KMS-11 (cell line): ENCODE measurements around the gene MPRIP.
"Not testable (repeated sequence)": the region's sequence is repeated elsewhere in the genome, so short reads cannot be mapped to it uniquely, and the experiment has no call there.

ENCODE experiments used
- H2AFZ ChIP-seq: fragments of 200-600 bp; sonication (generic); 2 replicates; pipeline ENCODE4 v1.6.1; 2016; ENCODE audit warnings: antibody characterized with exemption, mixed run types, low read depth
- H3K27ac ChIP-seq: fragments of 200-600 bp; sonication (generic); 2 replicates; pipeline ENCODE4 v1.6.1; 2016; ENCODE audit warnings: mild to moderate bottlenecking, mixed run types
- H3K27me3 ChIP-seq: fragments of 200-600 bp; sonication (generic); 2 replicates; pipeline ENCODE4 v1.6.1; 2017; ENCODE audit warnings: mild to moderate bottlenecking, low read depth, mixed run types, moderate library complexity; ENCODE audit not compliant: insufficient read depth
- H3K36me3 ChIP-seq: fragments of 200-600 bp; sonication (generic); 2 replicates; pipeline ENCODE4 v1.6.1; 2017; ENCODE audit warnings: mild to moderate bottlenecking, mixed run types; ENCODE audit not compliant: insufficient read depth
- H3K4me1 ChIP-seq: fragments of 200-600 bp; sonication (generic); 2 replicates; pipeline ENCODE4 v1.6.1; 2016; ENCODE audit warnings: mild to moderate bottlenecking, low read depth, mixed run types; ENCODE audit not compliant: poor library complexity, severe bottlenecking
- H3K4me2 ChIP-seq: fragments of 200-600 bp; sonication (generic); 2 replicates; pipeline ENCODE4 v1.7.0; 2016; ENCODE audit warnings: mild to moderate bottlenecking, mixed run types
- H3K4me3 ChIP-seq: fragments of 200-600 bp; sonication (generic); IDR thresholded peaks from 2 replicates; pipeline ENCODE4 v1.6.1; 2017; ENCODE audit warnings: low read depth, low read length, mixed read lengths; ENCODE audit not compliant: insufficient read depth
- H3K79me2 ChIP-seq: fragments of 200-600 bp; sonication (generic); 2 replicates; pipeline ENCODE4 v1.6.1; 2016; ENCODE audit warnings: low read depth, mixed run types; ENCODE audit not compliant: insufficient read depth
- H3K9ac ChIP-seq: fragments of 200-600 bp; sonication (generic); 2 replicates; pipeline ENCODE4 v1.6.1; 2016; ENCODE audit warnings: mild to moderate bottlenecking, mixed run types
- H4K20me1 ChIP-seq: fragments of 200-600 bp; sonication (generic); 2 replicates; pipeline ENCODE4 v1.6.1; 2016; ENCODE audit warnings: mild to moderate bottlenecking, mixed run types; ENCODE audit not compliant: insufficient read depth
- CTCF ChIP-seq: fragments of 200-600 bp; sonication (generic); conservative IDR thresholded peaks from 2 replicates; pipeline ENCODE4 v1.6.1; 2017; ENCODE audit warnings: low read depth, mild to moderate bottlenecking, antibody characterized with exemption, low read length, moderate library complexity, mixed read lengths

The MPRIP gene

DNA sequence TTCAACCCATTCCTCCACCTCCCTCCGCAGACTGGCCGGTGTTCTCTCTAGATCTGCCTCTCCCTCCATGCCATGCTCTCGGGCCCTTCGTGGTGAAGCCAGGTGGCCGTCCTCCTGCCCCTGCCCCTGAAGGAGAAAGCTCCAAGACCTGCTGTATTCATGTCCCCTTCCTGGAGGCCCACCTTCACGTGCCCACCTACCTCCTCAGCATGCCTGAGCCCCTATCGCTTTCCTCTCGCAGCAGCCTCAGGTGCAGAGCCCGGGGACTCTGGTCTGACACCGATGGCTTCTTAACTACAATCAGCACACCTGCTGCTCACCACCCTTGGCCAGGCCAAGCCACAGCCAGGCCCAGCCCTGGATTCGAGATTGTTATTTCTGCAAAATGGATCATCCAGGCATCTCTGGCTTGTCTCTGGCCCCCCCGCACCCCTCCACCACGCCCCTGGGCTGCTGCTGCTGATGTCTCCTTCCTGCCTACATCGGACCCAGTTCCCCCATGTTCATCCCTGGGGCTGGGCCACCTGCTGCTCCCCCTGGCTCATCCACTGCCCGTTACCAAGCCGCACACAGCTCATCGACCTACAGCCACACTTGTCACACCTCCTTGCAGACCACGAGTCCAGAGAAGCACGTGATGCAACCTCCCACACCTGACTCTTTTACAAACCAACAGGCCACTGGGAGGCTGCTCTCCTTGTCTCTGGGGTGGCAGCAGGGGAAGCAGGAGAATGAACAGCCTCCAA is 37.8 kb upstream of the MPRIP start:
- Histone ChIP-seq H3K79me2 (no peaks in the 10 kb centered on the region), H2AFZ (no peak overlapping the region), H3K36me3 (no peaks in the 10 kb centered on the region), H3K4me2 (no peak overlapping the region), H3K27ac (no peak overlapping the region), H4K20me1 (no peaks in the 10 kb centered on the region), H3K27me3 (no peaks in the 10 kb centered on the region), H3K9ac (no peak overlapping the region), H3K4me1 (no peaks in the 10 kb centered on the region), H3K4me3 (no peak overlapping the region)
- no peak for TF ChIP-seq CTCF

DNA sequence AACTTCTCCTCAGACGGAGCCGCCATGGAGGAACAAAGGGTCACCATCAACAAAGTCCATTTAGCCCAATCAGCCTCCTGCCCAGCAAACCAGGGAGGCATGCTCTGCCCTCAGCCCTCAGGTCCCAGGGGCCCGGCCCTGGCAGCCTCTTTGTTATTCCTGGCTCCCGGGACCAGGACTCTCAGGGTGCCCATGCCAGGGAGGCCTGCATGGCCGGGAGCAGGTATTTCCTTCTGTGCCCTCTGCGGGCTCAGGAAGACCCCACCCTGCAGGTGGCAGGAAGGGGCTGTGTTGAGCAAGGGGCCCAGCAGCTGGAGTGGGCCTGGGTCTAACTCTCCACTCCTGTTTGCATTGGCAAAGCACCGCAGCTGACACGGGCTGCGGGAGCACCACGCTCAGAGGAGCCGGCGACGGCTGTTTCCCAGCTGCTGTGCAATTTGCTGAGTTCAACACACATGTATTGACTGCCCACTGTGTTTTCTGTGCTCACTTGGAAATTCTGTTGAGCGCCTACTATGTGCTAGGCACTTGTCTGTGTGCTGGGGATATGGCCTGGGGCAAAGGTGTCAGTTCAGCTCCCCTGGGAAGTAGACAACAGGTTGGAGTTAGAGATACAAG is 37.2 kb upstream of the MPRIP start:
- not testable (repeated sequence) for H3K36me3 ChIP-seq, H4K20me1 ChIP-seq, H3K4me1 ChIP-seq, H3K27ac ChIP-seq, H3K9ac ChIP-seq, H3K27me3 ChIP-seq, H3K4me2 ChIP-seq, H2AFZ ChIP-seq, H3K79me2 ChIP-seq, H3K4me3 ChIP-seq

GRCh38 chr17:17007891-17008290 is 34.4 kb upstream of the MPRIP start:
- H4K20me1 ChIP-seq, H3K27me3 ChIP-seq, H3K9ac ChIP-seq, H3K4me3 ChIP-seq, H3K27ac ChIP-seq, H3K4me2 ChIP-seq, H3K79me2 ChIP-seq, H3K36me3 ChIP-seq, H2AFZ ChIP-seq, H3K4me1 ChIP-seq: not testable (repeated sequence)

DNA sequence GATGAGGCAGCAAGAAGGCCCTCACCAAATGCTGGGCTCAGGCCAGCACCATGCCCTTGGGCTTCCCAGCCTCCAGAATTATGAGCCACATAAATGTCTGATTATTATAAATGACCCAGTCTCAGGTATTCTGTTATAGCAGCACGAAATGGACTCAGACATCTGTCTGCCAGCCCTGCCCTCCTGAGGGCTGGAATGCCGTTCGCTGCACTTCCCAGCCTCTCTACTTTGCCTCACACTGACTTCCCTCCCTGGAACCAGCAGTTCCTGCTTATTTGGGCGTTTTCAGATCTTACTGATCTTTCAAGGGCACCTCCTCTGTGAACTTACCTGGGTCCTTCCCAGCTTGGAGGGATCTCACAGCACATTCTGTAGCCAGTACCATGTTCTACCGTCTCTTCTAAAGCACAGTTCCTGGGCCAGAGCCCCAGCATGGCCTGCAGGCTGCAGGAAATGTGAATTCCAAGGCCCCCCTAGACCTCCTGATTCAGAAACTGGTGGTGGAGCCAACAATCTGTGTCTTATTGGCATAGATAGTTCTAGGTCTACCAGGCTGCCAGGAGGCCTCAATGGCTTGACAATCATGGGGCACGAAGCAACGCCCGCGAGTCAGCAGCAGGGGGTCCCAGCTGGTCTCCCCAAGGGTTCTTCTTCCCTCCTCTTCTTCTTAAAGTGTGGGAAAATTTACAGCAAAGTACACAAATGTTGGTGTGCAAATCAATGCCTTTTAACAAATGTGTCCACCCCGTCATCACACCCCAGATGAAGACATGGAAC is 33.4 kb upstream of the MPRIP start:
- not testable (repeated sequence) for H3K4me3 ChIP-seq, H3K9ac ChIP-seq, H3K79me2 ChIP-seq, H3K4me2 ChIP-seq, H3K4me1 ChIP-seq, H3K36me3 ChIP-seq, H4K20me1 ChIP-seq, H2AFZ ChIP-seq, H3K27me3 ChIP-seq, H3K27ac ChIP-seq

DNA sequence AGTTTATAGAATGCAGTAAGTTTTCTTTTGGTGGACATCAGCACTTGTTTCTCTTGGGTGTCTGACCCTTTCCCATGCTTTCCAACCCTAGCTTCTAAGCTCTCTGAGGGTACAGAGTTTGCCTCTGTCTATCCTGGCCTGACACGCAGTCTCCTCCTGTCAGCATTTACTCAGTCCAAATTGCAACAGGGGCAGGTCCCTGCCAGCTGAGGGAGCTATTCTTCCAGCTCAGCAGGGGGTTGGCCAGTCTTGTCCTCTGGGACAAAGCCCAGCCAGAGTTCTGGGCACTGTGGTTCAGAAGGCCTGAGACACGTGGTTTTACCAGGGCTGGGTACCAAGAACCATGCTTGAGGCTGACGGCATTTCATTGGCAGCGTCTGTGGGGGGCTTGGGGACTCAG is 32.3 kb upstream of the MPRIP start:
- not testable (repeated sequence) for H3K4me1 ChIP-seq, H3K27me3 ChIP-seq, H3K36me3 ChIP-seq, H2AFZ ChIP-seq, H3K79me2 ChIP-seq, H3K9ac ChIP-seq, H3K4me3 ChIP-seq, H3K27ac ChIP-seq, H4K20me1 ChIP-seq, H3K4me2 ChIP-seq

GRCh38 chr17:17010545-17011034 is 31.7 kb upstream of the MPRIP start:
- H3K4me1 ChIP-seq, H3K4me3 ChIP-seq, H3K79me2 ChIP-seq, H3K36me3 ChIP-seq, H4K20me1 ChIP-seq, H3K9ac ChIP-seq, H2AFZ ChIP-seq, H3K27ac ChIP-seq, H3K4me2 ChIP-seq, H3K27me3 ChIP-seq: not testable (repeated sequence)

DNA sequence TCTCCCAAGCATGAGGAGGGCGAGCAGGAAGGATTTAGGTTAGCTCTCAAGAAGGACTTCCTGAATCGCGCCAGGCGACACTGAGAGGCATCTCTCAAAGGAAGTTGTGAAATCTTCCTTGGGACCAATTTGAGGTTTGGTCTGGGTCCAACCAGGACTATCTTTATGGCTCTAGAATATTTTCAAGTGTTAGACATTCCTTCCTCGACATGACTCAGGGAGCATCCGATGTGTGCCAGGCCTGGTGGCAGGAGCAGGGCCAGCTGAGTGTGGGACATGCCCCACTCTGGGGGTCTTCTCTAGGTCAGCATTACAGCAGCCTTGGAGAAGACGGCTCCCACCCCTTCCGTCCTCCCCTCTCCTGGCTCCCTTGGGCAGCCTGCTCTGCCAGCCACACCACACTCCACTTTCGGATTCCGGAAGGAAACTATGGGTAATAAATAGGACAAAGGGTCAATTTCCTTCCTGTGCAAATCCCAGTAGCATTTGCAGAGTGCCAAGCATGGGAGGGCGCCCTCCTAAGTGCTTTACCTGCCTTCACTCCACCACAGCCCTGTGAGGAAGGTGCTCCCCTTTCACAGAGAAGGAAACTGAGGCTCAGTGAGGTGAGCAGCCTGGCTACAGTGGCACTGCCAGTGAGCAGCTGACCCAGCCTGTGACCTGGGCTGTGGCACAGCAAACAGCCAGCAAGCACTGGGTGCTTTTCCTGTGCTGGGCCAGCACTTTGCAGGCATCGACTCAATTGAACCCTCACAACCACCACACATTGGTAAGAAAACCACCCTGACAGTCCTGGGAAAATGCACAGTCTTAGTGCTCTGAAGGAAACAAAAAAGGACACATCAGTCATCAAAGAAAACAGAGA is 31.0 kb upstream of the MPRIP start:
- not testable (repeated sequence) for H3K4me3 ChIP-seq, H3K9ac ChIP-seq, H3K79me2 ChIP-seq, H3K4me2 ChIP-seq, H2AFZ ChIP-seq, H3K4me1 ChIP-seq, H3K36me3 ChIP-seq, H3K27ac ChIP-seq, H4K20me1 ChIP-seq, H3K27me3 ChIP-seq

- H3K36me3 ChIP-seq, H3K4me2 ChIP-seq, H3K79me2 ChIP-seq, H3K4me1 ChIP-seq, H3K4me3 ChIP-seq, H4K20me1 ChIP-seq, H3K27me3 ChIP-seq, H3K27ac ChIP-seq, H3K9ac ChIP-seq, H2AFZ ChIP-seq: not testable (repeated sequence)
Measured at GRCh38 chr17:17013828-17014747, 28.2 kb upstream of the MPRIP start.
